ENCODE data around the gene OR6C1. TPM values are rescaled to one million over a fixed set of nuclear protein-coding genes. Genes with fewer than 3 reads are reported as not detected.

Gene OR6C1
- total and polyA plus RNA-seq, 2 of the 8 experiments (the other 6 are each of a cell fraction or from before 2014, with no cell fraction given), result not detected

DNA sequence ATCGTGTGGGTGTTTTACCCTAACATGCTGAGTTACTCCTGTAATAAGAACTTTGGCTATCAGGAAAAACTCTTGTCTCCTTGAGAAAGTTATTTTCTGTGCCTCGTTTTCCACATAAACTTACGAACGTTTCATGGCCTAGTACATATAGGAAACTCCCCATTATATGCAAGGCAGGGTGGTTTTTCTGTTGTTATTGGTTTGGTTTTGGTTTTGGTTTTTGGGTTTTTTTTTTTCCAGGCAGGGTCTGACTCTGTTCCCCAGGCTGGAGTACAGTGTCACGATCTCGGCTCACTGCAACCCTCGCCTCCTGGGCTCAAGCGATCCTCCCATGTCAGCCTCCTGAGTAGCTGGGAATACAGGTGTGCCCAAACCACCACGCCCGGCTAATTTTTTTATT lies 21.9 kb downstream of the OR6C1 start:
- H2BK12ac ChIP-seq (ENCODE audit: low read depth, low read length), result no peak overlapping the region
- POLR2A ChIA-PET (ENCODE audit: partially characterized antibody), result no interaction called here
- no peak overlapping the region for H4K8ac ChIP-seq (ENCODE audit: extremely low read depth, insufficient read depth, low read length)
- no peaks in the 10 kb centered on the region for H3K23me2 ChIP-seq (ENCODE audit: low read depth, low read length)
- CTCF ChIA-PET (ENCODE audit: partially characterized antibody), result interaction anchor here (1.2 kb wide), 1 partner anchor 180 kb away, joined by 3 read pairs; no protein-coding TSS in a partner anchor
- no peak overlapping the region for H3K4ac ChIP-seq (replicated peaks; ENCODE audit: insufficient read length, low read depth, low read length)
- no peaks in the 10 kb centered on the region for H3K36me3 ChIP-seq (ENCODE audit: control insufficient read depth in 2 of 4, insufficient read depth in 4 of 4, low read length in 3 of 4)
- WGBS, 2 experiments (ENCODE audit: extremely low coverage in 1 of 2, insufficient coverage in 1 of 2, insufficient read length in 1 of 2, insufficient replicate concordance in 2 of 2, low coverage in 1 of 2, low lambda C conversion rate in 2 of 2, missing lambda C conversion rate in 1 of 2), result 94% methylated on average over 10 of the region's 10 CpGs; no CpG with 5 or more reads in 1 of the 2 experiments
- no peak overlapping the region for H3K18ac ChIP-seq (ENCODE audit: extremely low read depth, low read length)
- no peaks in the 10 kb centered on the region for H3K27me3 ChIP-seq (replicated peaks in 1 of 4; ENCODE audit: control insufficient read depth in 3 of 4, extremely low read depth in 1 of 4, insufficient read depth in 3 of 4, low read length in 3 of 4)
- H3K23ac ChIP-seq (ENCODE audit: insufficient read length), result no peak overlapping the region
- H3K79me1 ChIP-seq (ENCODE audit: low read depth, low read length), result no peaks in the 10 kb centered on the region
- H2BK15ac ChIP-seq (ENCODE audit: low read length), result no peak overlapping the region
- no peak overlapping the region for H2BK120ac ChIP-seq (replicated peaks; ENCODE audit: low read depth, low read length)
- peaks cover 0 to 3% (median 0%) of the 10 kb centered on the region in 4 experiments; a peak in 1 of 7 replicates for H3K4me1 ChIP-seq (replicated peaks in 1 of 4; ENCODE audit: control insufficient read depth in 3 of 4, insufficient read depth in 4 of 4, low read length in 3 of 4)
- no peak overlapping the region for H3K14ac ChIP-seq (ENCODE audit: insufficient read length)
- FAIRE-seq (no peak), DNase-seq (ENCODE audit: low read depth in 1 of 2, low spot score in 2 of 2) (no peak)
- H3K9ac ChIP-seq (replicated peaks in 1 of 4; ENCODE audit: extremely low read depth in 1 of 4, low read depth in 3 of 4, low read length in 3 of 4), result no peak overlapping the region
- no peak overlapping the region for H3K4me2 ChIP-seq (ENCODE audit: insufficient read depth in 1 of 2, low read depth in 2 of 2, low read length in 2 of 2)
- H2BK5ac ChIP-seq (ENCODE audit: low read depth, low read length), result no peak overlapping the region
- no peak overlapping the region for H3K4me3 ChIP-seq (ENCODE audit: extremely low read depth in 1 of 4, insufficient read depth in 2 of 4, low read depth in 3 of 4, low read length in 4 of 4)
- no peak overlapping the region for H3K27ac ChIP-seq (ENCODE audit: low read depth, low read length)
- no peak overlapping the region for H4K91ac ChIP-seq (replicated peaks; ENCODE audit: insufficient read length, low read length)
- no peaks in the 10 kb centered on the region for H3K9me3 ChIP-seq (ENCODE audit: insufficient read depth in 2 of 2, low read depth in 1 of 2, low read length in 1 of 2)
- no peak overlapping the region for H2AK5ac ChIP-seq (ENCODE audit: low read depth, low read length)
- no peak overlapping the region for H3K56ac ChIP-seq (replicated peaks; ENCODE audit: insufficient read length, low read depth, low read length)
- no peak overlapping the region for H4K5ac ChIP-seq (ENCODE audit: insufficient read length, low read depth, low read length)
- H3K79me2 ChIP-seq (ENCODE audit: control insufficient read depth in 1 of 2, insufficient read depth in 2 of 2, low read length in 2 of 2), result no peaks in the 10 kb centered on the region
- H2BK20ac ChIP-seq (ENCODE audit: low read length), result no peak overlapping the region
- no peak overlapping the region for H2AFZ ChIP-seq (ENCODE audit: low read length)
- H4K20me1 ChIP-seq (replicated peaks in 1 of 2; ENCODE audit: control insufficient read depth in 1 of 2, insufficient read depth in 2 of 2, low read length in 2 of 2), result no peaks in the 10 kb centered on the region
- TF ChIP-seq POU5F1 (IDR thresholded peaks at IDR 0.05; ENCODE audit: low read depth, low read length) (no peak), YY1 (IDR thresholded peaks at IDR 0.05; ENCODE audit: low read depth, low read length) (no peak), POLR2AphosphoS5 (IDR thresholded peaks at IDR 0.05; ENCODE audit: low read depth, low read length) (no peak), TAF7 (optimal IDR thresholded peaks at IDR 0.05; ENCODE audit: borderline replicate concordance, low read depth, low read length) (no peak), EGR1 (IDR thresholded peaks at IDR 0.05; ENCODE audit: borderline replicate concordance, low read depth, low read length) (no peak), KDM4A (IDR thresholded peaks at IDR 0.05; ENCODE audit: low read depth, low read length, severe bottlenecking) (no peak), SIN3A (conservative IDR thresholded peaks at IDR 0.05 in 1 of 2, IDR thresholded peaks at IDR 0.05 in 1 of 2; ENCODE audit: low read depth in 1 of 2, low read length in 2 of 2) (no peak), SRF (IDR thresholded peaks at IDR 0.05; ENCODE audit: low read depth, low read length) (no peak), TAF1 (IDR thresholded peaks at IDR 0.05; ENCODE audit: low read depth, low read length) (no peak), NANOG (IDR thresholded peaks at IDR 0.05; ENCODE audit: insufficient read depth, low read depth, low read length, poor library complexity, severe bottlenecking) (no peak)
- TF ChIP-seq, protein P1, sequence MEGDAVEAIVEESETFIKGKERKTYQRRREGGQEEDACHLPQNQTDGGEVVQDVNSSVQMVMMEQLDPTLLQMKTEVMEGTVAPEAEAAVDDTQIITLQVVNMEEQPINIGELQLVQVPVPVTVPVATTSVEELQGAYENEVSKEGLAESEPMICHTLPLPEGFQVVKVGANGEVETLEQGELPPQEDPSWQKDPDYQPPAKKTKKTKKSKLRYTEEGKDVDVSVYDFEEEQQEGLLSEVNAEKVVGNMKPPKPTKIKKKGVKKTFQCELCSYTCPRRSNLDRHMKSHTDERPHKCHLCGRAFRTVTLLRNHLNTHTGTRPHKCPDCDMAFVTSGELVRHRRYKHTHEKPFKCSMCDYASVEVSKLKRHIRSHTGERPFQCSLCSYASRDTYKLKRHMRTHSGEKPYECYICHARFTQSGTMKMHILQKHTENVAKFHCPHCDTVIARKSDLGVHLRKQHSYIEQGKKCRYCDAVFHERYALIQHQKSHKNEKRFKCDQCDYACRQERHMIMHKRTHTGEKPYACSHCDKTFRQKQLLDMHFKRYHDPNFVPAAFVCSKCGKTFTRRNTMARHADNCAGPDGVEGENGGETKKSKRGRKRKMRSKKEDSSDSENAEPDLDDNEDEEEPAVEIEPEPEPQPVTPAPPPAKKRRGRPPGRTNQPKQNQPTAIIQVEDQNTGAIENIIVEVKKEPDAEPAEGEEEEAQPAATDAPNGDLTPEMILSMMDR (IDR thresholded peaks at IDR 0.05; ENCODE audit: control extremely low read depth in 1 of 3, insufficient read depth in 1 of 3, low read depth in 1 of 3, low read length in 3 of 3), result no peak
- TF ChIP-seq, protein P2, sequence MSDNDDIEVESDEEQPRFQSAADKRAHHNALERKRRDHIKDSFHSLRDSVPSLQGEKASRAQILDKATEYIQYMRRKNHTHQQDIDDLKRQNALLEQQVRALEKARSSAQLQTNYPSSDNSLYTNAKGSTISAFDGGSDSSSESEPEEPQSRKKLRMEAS (IDR thresholded peaks at IDR 0.05), result no peak
